ENCODE results near the gene ALKBH3. TPM values are rescaled to one million over a fixed set of nuclear protein-coding genes. Genes with fewer than 3 reads are reported as not detected.

ALKBH3 gene
- total RNA-seq, 6 donors from 2014 or later: 23.9 to 60.8 (median 27.6) TPM

GRCh38 chr11:43941257-43941994, 60.8 kb downstream of the ALKBH3 start:
- ATAC-seq (ENCODE audit: low FRiP score in 2 of 2) (no peak), DNase-seq (no peak)
- TF ChIP-seq, protein P1, sequence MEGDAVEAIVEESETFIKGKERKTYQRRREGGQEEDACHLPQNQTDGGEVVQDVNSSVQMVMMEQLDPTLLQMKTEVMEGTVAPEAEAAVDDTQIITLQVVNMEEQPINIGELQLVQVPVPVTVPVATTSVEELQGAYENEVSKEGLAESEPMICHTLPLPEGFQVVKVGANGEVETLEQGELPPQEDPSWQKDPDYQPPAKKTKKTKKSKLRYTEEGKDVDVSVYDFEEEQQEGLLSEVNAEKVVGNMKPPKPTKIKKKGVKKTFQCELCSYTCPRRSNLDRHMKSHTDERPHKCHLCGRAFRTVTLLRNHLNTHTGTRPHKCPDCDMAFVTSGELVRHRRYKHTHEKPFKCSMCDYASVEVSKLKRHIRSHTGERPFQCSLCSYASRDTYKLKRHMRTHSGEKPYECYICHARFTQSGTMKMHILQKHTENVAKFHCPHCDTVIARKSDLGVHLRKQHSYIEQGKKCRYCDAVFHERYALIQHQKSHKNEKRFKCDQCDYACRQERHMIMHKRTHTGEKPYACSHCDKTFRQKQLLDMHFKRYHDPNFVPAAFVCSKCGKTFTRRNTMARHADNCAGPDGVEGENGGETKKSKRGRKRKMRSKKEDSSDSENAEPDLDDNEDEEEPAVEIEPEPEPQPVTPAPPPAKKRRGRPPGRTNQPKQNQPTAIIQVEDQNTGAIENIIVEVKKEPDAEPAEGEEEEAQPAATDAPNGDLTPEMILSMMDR (IDR thresholded peaks at IDR 0.05): no peak
- TF ChIP-seq POLR2AphosphoS5 (IDR thresholded peaks at IDR 0.05): no peak
- no peak for TF ChIP-seq POLR2A (IDR thresholded peaks at IDR 0.05)
- no peak for TF ChIP-seq EP300 (IDR thresholded peaks at IDR 0.05)
- Histone ChIP-seq H3K4me3 (peak overlapping the region in 3 of 4 donors; percentile 62 to 83 (median 74)), H3K27ac (peak overlapping the region; percentile 78 to 94 (median 86)), H3K27me3 (peaks cover 0 to 6% (median 2%) of the 10 kb centered on the region in 4 donors), H3K36me3 (no peaks in the 10 kb centered on the region), H3K4me1 (peaks cover 17 to 38% (median 26%) of the 10 kb centered on the region in 4 donors), H3K9me3 (no peaks in the 10 kb centered on the region)
- 61 to 63% methylated on average over 5 of the region's 5 CpGs for WGBS, 2 donors

GRCh38 chr11:43942662-43943371, 62.2 kb downstream of the ALKBH3 start:
- ATAC-seq (ENCODE audit: low FRiP score in 2 of 2) (peak in 1 of 2 donors; percentile 2), DNase-seq (no peak)
- Histone ChIP-seq H3K9me3 (no peaks in the 10 kb centered on the region), H3K36me3 (no peaks in the 10 kb centered on the region), H3K4me1 (peaks cover 17 to 38% (median 23%) of the 10 kb centered on the region in 4 donors), H3K4me3 (peak overlapping the region; percentile 30 to 83 (median 68)), H3K27me3 (peaks cover 0 to 6% (median 2%) of the 10 kb centered on the region in 4 donors), H3K27ac (peak overlapping the region; percentile 82 to 94 (median 86))
- WGBS, 2 donors: 0 to 2% methylated on average over 33 to 37 of the region's 94 CpGs
- TF ChIP-seq EP300 (IDR thresholded peaks at IDR 0.05) (no peak), POLR2A (IDR thresholded peaks at IDR 0.05) (peak in 1 of 4 donors; percentile 48), POLR2AphosphoS5 (IDR thresholded peaks at IDR 0.05) (peak in 1 of 2 donors; percentile 67)
- TF ChIP-seq, protein P1 (IDR thresholded peaks at IDR 0.05): no peak

DNA sequence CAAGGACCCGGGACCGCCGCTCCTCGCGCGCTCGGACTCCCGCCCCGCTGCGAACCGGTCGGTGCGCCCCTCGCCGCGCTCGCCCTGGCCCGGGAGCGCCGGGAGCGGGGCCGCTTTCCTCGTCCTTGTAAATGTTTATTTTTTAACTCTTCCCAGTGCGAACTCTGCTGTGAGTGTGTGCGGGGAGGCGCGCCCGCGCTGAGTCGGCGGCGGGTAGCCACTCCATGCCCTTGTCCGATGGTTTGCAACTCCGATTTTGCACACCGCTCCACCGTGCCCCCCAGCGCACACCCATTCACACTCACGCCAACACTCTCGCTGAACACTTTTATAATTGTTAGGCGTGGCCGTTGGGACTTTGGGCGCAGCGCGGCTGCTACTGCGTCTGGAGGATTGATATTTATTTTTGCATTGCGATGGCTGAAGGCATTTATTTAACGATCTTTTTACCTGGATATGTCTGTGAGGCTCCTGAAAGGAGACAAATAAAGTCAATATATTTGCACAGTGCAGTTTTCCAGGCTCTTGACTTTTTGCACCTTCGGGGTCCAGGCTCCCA, 62.8 kb downstream of the ALKBH3 start:
- Histone ChIP-seq H3K27me3 (peaks cover 0 to 6% (median 2%) of the 10 kb centered on the region in 4 donors), H3K4me3 (peak overlapping the region; percentile 30 to 83 (median 68)), H3K4me1 (peaks cover 17 to 38% (median 23%) of the 10 kb centered on the region in 4 donors), H3K9me3 (no peaks in the 10 kb centered on the region), H3K36me3 (no peaks in the 10 kb centered on the region), H3K27ac (peak overlapping the region; percentile 82 to 94 (median 86))
- no peak for TF ChIP-seq POLR2A (IDR thresholded peaks at IDR 0.05)
- TF ChIP-seq, protein P1 (IDR thresholded peaks at IDR 0.05): no peak
- peak in 1 of 2 donors; percentile 21 for TF ChIP-seq POLR2AphosphoS5 (IDR thresholded peaks at IDR 0.05)
- DNase-seq (peak in 1 of 2 donors; percentile 88), ATAC-seq (ENCODE audit: low FRiP score in 2 of 2) (peak in 1 of 2 donors; percentile 0)
- WGBS, 2 donors: 1% methylated on average over 27 to 42 of the region's 48 CpGs

DNA sequence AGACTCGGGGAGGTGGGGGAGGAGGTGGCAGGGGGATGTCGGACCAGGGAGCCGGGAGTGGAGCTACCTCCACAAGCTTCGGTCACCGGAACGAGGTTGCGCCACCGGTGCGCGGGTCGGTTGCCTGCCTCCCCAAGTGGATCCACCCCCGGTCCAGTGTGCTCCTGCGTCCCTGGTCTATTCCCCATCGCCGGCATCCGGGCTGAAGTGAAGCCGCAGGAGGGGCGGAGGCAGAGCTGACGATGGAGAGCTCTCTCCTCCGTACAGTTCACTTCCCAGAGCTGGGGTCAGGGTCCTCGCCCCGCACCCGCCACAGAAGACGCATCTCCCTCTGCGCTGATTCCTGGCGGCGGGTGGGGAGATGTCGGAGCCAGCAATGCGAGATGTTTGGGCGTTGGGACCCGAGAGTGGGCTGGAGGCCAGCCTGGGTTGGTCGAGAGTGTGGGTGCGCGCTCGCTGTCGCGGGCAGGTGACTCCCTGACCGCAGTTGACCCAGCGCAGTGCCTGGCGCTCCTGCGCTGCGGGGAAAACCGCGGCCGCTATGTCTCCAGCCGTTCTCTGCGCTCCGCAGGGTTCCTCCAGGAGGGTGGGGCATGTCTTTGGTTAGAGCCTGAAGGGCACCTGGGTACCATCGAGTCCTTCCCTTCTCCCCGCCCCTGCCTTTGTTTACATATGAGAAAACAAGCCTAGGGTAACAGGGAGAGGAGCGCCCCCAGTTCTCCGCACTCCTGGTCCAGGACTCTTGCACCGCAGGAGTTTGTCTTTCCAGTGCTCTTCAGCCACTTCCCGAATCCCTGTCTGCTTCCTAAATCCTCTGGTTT, 63.5 kb downstream of the ALKBH3 start:
- no peaks in the 10 kb centered on the region for H3K9me3 ChIP-seq
- DNase-seq (peak in 1 of 2 donors; percentile 84), ATAC-seq (ENCODE audit: low FRiP score in 2 of 2) (peak; percentile 11 to 39)
- peak overlapping the region; percentile 82 to 94 (median 86) for H3K27ac ChIP-seq
- peaks cover 0 to 6% (median 2%) of the 10 kb centered on the region in 4 donors for H3K27me3 ChIP-seq
- H3K4me3 ChIP-seq: peak overlapping the region; percentile 30 to 83 (median 68)
- WGBS, 2 donors: 0 to 3% methylated on average over 14 to 37 of the region's 54 CpGs
- peak in 1 of 2 donors; percentile 15 for TF ChIP-seq POLR2AphosphoS5 (IDR thresholded peaks at IDR 0.05)
- TF ChIP-seq, protein P1 (IDR thresholded peaks at IDR 0.05): no peak
- TF ChIP-seq POLR2A (IDR thresholded peaks at IDR 0.05): peak in 1 of 4 donors; percentile 50
- no peak for TF ChIP-seq EP300 (IDR thresholded peaks at IDR 0.05)
- H3K36me3 ChIP-seq: no peaks in the 10 kb centered on the region
- peaks cover 17 to 38% (median 23%) of the 10 kb centered on the region in 4 donors for H3K4me1 ChIP-seq

Measured in upper lobe of left lung (tissue), 6 donors.